IPS-20b (cell line): ENCODE measurements around the gene TDRD10.
"Not testable (repeated sequence)": the region's sequence is repeated elsewhere in the genome, so short reads cannot be mapped to it uniquely, and the experiment has no call there.

Source experiments
- H3K27ac ChIP-seq: one replicate; pipeline ENCODE4 v1.5.1; 2013; ENCODE audit warnings: low read length
- H3K27me3 ChIP-seq: 2 replicates; pipeline ENCODE4 v1.6.1; 2013; ENCODE audit warnings: mild to moderate bottlenecking, low read length, inconsistent platforms; ENCODE audit not compliant: insufficient read depth
- H3K36me3 ChIP-seq: 2 replicates; pipeline ENCODE4 v1.6.1; 2013; ENCODE audit warnings: low read depth, mild to moderate bottlenecking, inconsistent platforms, low read length, moderate library complexity; ENCODE audit not compliant: insufficient read depth
- H3K4me1 ChIP-seq: 2 replicates; pipeline ENCODE4 v1.6.1; 2013; ENCODE audit warnings: mild to moderate bottlenecking, control low read depth, inconsistent platforms, low read length, moderate library complexity; ENCODE audit not compliant: insufficient read depth
- H3K4me3 ChIP-seq: 2 replicates; pipeline ENCODE4 v1.5.1; 2013; ENCODE audit warnings: mild to moderate bottlenecking, low read length, inconsistent platforms
- H3K9ac ChIP-seq: 2 replicates; pipeline ENCODE4 v1.6.1; 2013; ENCODE audit warnings: low read depth, mild to moderate bottlenecking, inconsistent platforms, low read length, moderate library complexity
- H3K9me3 ChIP-seq: 2 replicates; pipeline ENCODE4 v1.6.1; 2013; ENCODE audit warnings: mild to moderate bottlenecking, low read depth, low read length, inconsistent platforms; ENCODE audit not compliant: insufficient read depth

The TDRD10 gene

DNA sequence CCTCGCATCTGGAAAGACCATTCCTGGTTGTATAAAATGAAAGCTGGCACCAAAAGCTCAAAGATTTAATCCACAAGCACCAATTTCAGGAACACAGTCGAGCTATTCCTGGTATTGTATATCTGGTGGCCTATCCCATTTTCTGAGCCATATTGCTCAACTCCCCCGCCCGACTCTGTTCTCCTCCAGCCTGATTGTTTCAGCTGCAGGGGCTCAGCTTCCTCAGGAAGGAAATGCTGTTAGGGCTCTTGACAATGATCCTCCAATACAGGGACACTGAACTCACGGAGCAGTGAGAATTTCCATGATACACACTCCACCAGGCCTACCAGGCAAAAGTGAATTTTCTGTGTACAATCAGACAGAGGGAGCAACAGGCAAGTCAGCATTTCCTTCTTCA, 16.9 kb upstream of the TDRD10 start:
- Histone ChIP-seq H3K9ac (no peak overlapping the region), H3K27me3 (no peaks in the 10 kb centered on the region; the same call in 1 of the 2 replicates), H3K4me1 (no peaks in the 10 kb centered on the region), H3K4me3 (no peak overlapping the region), H3K36me3 (no peaks in the 10 kb centered on the region), H3K27ac (no peak overlapping the region), H3K9me3 (no peaks in the 10 kb centered on the region)

DNA sequence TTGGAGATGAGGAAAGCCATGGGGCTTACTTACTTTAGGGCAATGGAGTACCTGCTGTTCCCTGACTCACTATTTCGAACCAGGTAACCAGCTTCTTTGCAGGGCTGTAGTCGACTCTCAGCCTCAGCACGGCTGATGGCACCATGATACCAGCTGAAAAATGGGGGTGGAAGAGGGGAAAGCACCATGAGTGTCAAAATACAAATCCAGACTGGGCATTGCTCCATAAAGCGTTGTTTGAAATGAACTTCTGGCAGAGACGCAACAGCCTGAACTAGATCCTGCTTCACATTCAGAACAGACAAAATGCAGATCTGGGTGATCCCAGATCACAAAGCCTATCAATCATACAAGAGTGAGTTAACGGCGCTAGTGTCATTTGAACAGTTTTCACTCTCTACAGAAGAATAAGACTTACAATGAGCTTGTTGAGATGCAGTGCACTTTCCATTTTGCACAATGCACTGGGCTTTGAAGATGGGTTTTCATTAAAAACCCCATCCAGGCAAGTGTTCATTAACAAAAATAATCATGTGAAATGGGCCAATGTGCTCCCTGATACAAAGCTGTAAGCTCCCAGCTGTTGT, 16.0 kb upstream of the TDRD10 start:
- H3K27ac ChIP-seq = no peak overlapping the region
- H3K36me3 ChIP-seq = no peaks in the 10 kb centered on the region
- no peaks in the 10 kb centered on the region for H3K9me3 ChIP-seq
- no peaks in the 10 kb centered on the region for H3K4me1 ChIP-seq
- no peak overlapping the region for H3K9ac ChIP-seq
- no peak overlapping the region for H3K4me3 ChIP-seq
- no peaks in the 10 kb centered on the region; the same call in 1 of the 2 replicates for H3K27me3 ChIP-seq

DNA sequence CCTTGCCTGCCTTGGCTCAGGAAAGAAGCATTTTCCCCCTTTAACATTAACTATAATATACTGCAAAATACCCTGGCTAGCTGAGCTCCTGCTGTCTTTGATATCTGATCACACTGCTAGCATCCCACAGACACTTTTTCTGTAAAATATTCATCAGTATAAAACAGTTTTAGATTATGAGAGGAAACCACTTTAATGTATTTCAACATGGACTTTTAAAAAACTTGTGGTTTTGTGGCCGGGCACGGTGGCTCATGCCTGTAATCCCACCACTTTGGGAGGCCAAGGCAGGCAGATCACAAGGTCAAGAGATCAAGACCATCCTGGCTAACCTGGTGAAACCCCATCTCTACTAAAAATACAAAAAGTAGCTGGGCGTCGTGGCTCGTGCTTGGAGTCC, 15.3 kb upstream of the TDRD10 start:
- H3K36me3 ChIP-seq, H3K27ac ChIP-seq, H3K4me1 ChIP-seq, H3K9ac ChIP-seq, H3K4me3 ChIP-seq, H3K27me3 ChIP-seq, H3K9me3 ChIP-seq: not testable (repeated sequence)

DNA sequence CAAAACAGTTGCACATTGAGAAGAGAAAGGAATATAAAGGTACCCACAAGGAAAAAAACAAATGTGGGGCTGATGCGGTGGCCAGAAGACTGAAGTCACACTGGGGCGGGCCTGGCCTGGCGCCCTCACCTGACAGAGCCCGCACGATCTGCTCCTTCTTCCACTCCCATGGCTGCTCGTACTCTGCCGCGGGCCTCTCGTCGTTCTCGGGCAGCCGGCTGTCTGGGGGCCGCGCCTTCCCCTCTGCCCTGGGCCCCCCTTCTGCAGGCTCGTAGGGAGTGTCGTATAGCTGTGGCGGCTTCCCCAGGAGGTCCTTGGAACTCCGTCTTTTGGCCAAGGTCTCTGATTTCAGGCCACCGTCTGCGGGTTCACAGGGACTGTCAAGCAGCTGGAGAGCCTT, 13.1 kb upstream of the TDRD10 start:
- Histone ChIP-seq H3K27ac (no peak overlapping the region), H3K36me3 (no peaks in the 10 kb centered on the region), H3K9me3 (no peaks in the 10 kb centered on the region), H3K27me3 (no peaks in the 10 kb centered on the region; the same call in 1 of the 2 replicates), H3K4me3 (no peak overlapping the region), H3K9ac (no peak overlapping the region), H3K4me1 (peaks cover 4% of the 10 kb centered on the region; the same call in 1 of the 2 replicates)

DNA sequence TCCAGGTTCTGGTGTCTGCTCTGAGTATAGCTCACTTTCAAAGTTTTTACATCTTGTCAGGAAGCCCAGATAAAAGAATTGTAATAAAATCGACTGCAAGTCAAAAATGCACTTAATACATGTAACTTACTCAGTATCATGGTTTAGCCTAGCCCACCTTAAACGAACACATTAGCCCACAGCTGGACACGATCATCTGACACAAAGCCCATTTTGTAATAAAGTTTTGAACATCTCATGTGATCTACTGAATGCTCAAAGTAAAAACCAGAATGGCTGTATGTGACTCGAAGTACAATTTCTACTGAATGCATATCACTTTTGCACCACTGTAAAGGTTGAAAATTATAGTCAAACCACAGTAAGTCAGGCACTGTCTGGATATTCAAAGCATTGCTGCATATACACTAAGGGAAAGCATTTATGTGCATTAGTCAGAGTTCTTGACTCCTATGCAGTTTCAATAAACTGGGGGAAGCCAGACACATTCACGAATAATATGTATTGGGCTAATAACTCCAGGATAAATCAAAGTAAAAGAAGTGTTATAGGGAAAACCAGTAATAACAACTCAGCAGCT, 12.2 kb upstream of the TDRD10 start:
- Histone ChIP-seq H3K27me3 (no peaks in the 10 kb centered on the region; the same call in 1 of the 2 replicates), H3K4me3 (no peak overlapping the region), H3K27ac (no peak overlapping the region), H3K36me3 (no peaks in the 10 kb centered on the region), H3K9me3 (no peaks in the 10 kb centered on the region), H3K4me1 (peaks cover 4% of the 10 kb centered on the region; the same call in 1 of the 2 replicates), H3K9ac (no peak overlapping the region)

DNA sequence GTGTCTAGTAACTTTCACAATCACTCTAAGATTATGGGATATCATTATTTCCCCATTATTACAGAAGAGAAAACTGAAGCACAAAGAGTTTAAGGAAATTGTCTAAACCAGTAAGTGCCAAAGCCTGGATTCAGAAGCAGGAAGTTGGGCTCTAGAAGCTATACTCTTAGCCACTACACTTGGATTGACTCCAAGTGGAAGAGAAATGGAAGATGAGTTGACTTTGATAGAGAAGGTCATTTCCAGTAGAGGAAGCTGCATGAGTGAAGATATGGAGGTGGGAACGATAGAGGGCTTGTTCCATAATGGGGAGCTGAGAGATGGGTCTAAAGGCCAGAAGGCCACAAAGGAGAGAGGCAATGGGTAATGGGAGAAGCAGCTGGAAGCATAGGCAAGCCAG, 11.7 kb upstream of the TDRD10 start:
- no peak overlapping the region for H3K27ac ChIP-seq
- H3K4me3 ChIP-seq = no peak overlapping the region
- no peaks in the 10 kb centered on the region; the same call in 1 of the 2 replicates for H3K27me3 ChIP-seq
- no peaks in the 10 kb centered on the region for H3K9me3 ChIP-seq
- no peak overlapping the region for H3K9ac ChIP-seq
- H3K4me1 ChIP-seq = peaks cover 4% of the 10 kb centered on the region; the same call in 1 of the 2 replicates
- H3K36me3 ChIP-seq = no peaks in the 10 kb centered on the region

DNA sequence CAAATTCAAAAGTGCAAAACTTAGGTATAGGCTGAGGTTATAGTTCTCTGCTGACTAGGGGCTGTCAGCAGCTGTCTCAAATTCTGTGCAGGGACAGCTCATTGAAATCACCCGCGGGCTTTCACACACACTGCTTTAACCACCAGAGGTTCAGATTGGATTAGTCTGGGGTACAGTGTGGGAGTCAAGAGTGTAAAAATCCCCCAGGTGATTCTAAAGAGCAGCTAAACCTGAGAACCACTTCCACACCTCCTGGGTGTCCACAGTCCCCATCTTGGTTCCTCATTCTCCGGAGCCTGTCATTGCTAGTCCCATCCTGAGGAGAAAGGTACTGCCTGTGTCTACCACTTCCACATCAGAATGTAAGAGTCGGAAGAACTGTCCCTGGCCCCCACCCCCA, 9.9 kb upstream of the TDRD10 start:
- Histone ChIP-seq H3K9ac (no peak overlapping the region), H3K27ac (no peak overlapping the region), H3K4me1 (peaks cover 4% of the 10 kb centered on the region; the same call in 1 of the 2 replicates), H3K36me3 (no peaks in the 10 kb centered on the region), H3K4me3 (no peak overlapping the region), H3K27me3 (no peaks in the 10 kb centered on the region; the same call in 1 of the 2 replicates), H3K9me3 (no peaks in the 10 kb centered on the region)

DNA sequence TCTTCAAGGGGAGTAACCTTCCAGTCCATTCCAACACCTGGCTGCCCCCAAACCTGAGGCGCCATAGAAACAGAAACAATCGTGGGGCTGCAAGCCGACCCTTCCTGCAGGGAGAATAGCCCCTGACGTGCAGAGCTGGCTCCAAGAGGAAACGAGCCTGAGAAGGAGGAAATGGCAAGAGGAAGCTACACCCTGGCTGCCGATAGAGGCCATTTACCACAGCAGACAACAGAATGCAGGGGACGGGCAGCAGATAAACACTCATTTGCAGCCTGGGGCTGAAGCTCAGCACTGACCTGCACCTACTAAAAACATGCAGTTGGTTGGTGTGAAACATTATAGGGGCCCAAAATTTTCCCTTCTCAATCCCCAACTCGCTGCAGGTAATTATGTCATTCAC, 8.7 kb upstream of the TDRD10 start:
- no peak overlapping the region for H3K27ac ChIP-seq
- no peaks in the 10 kb centered on the region; the same call in 1 of the 2 replicates for H3K27me3 ChIP-seq
- peaks cover 4% of the 10 kb centered on the region; the same call in 1 of the 2 replicates for H3K4me1 ChIP-seq
- no peak overlapping the region for H3K4me3 ChIP-seq
- no peaks in the 10 kb centered on the region for H3K36me3 ChIP-seq
- H3K9ac ChIP-seq = no peak overlapping the region
- H3K9me3 ChIP-seq = no peaks in the 10 kb centered on the region

DNA sequence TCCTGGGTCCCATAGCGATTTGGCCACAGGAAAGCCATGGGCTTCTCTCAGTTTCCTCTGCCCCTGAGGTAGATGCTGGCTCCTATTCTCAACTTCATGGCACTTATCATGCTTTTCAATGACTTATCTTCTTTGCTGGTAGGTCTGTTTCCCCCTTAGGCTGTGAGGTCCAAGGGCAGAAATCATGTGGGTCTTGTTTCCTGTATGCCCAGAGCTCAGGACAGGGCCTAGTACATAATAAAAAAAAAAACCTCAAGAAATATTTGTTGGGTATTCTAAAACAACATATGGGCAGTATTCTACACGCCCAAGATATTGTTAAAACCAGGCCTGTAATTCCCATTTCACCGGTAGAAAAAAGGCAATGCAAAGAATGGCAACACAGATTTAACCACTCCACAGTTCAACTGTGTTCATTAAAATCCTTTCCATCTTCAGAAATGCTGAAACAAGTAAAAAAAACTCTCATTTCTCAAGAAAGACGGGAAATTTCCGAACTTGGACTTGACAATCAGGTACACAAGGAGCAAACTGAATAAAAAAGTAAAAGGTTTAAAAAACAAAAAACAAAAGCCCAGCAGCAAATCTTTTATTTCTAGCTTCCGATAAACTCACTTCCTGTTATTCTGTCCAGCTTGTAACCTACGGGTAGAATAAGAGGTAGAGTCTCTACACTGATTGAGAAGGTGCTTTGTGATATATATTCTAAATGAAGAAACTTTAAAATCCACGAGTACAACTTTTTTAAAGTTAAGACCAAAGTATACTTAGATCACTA, 6.3 kb upstream of the TDRD10 start:
- H3K4me3 ChIP-seq = no peak overlapping the region
- no peak overlapping the region for H3K9ac ChIP-seq
- no peaks in the 10 kb centered on the region for H3K9me3 ChIP-seq
- H3K27ac ChIP-seq = no peak overlapping the region
- no peaks in the 10 kb centered on the region for H3K36me3 ChIP-seq
- H3K27me3 ChIP-seq = peaks cover 24% of the 10 kb centered on the region
- H3K4me1 ChIP-seq = peaks cover 4% of the 10 kb centered on the region; the same call in 1 of the 2 replicates

DNA sequence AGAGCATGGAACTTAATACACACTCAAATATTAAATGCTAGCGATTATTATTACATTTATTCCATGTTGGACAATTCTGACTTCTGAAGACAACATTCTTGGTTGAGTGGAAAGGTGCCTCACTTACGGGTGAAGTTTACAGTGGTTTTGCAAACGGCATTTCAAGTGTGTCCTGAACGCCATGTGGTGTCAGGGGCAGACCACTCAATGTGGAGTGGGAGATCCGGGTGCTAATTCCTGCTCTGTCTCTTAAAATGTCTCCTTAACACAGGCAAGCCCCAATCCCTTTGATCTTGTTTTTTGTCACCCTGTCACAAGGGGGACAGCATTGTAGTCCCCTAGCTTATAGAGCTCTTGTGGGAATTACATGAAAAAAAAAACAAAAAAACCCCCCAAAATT, 5.6 kb upstream of the TDRD10 start:
- peaks cover 4% of the 10 kb centered on the region; the same call in 1 of the 2 replicates for H3K4me1 ChIP-seq

DNA sequence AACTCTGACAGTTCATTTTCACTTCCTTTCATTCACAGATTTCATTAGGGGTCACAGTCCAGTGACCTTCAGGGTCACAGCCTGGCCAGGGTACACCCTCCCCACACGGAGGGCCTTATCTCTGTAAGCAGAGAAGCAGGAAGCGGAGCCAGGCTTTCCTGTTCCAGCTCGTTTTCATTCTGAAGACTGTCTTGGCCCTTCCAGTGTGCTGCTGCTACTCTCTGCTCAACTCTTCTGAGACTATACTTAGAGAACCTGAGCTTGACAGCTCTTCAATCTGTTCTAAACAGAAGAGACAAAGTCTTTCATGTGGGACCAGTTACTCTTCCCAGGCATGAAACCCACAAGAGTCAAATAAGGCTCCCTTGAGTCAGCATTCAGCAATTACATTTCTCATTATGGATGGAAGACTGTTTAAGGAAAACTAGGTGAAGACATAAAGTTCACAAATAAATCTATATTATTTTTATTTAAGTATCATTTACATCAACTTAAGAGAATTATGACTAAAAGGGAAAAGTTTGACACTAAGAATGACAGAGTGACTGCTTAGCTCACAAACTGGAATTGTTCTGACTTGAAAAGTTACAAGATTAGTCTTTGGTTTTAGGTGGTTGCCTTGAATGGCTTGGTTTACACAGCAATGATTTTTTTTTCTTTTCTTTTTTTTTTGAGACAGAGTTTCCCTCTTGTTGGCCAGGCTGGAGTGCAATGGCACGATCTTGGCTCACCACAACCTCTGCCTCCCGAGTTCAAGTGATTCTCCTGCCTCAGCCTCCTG, 4.8 kb upstream of the TDRD10 start:
- H3K4me1 ChIP-seq = peaks cover 4% of the 10 kb centered on the region; the same call in 1 of the 2 replicates
- no peak overlapping the region for H3K27ac ChIP-seq
- peaks cover 39% of the 10 kb centered on the region for H3K27me3 ChIP-seq
- H3K36me3 ChIP-seq = no peaks in the 10 kb centered on the region
- no peaks in the 10 kb centered on the region for H3K9me3 ChIP-seq
- no peak overlapping the region for H3K9ac ChIP-seq
- no peak overlapping the region for H3K4me3 ChIP-seq

More for the DNA sequence above, 5.6 kb upstream of the TDRD10 start:
- no peaks in the 10 kb centered on the region for H3K36me3 ChIP-seq
- H3K27ac ChIP-seq = no peak overlapping the region
- H3K4me3 ChIP-seq = no peak overlapping the region
- H3K9me3 ChIP-seq = no peaks in the 10 kb centered on the region
- H3K9ac ChIP-seq = no peak overlapping the region
- H3K27me3 ChIP-seq = peaks cover 31% of the 10 kb centered on the region
